Smooth muscle cell of the brain vasculature (primary cell): ENCODE measurements around the gene CD200R1.

Experiments
- DNase-seq: peaks from one replicate; pipeline ENCODE4 v3.0.0-alpha.2; 2012; ENCODE audit warnings: low read depth, low spot score

Gene CD200R1

GRCh38 chr3:112888381-112889085, 86.4 kb downstream of the CD200R1 start:
- DNase-seq = no peak

DNA sequence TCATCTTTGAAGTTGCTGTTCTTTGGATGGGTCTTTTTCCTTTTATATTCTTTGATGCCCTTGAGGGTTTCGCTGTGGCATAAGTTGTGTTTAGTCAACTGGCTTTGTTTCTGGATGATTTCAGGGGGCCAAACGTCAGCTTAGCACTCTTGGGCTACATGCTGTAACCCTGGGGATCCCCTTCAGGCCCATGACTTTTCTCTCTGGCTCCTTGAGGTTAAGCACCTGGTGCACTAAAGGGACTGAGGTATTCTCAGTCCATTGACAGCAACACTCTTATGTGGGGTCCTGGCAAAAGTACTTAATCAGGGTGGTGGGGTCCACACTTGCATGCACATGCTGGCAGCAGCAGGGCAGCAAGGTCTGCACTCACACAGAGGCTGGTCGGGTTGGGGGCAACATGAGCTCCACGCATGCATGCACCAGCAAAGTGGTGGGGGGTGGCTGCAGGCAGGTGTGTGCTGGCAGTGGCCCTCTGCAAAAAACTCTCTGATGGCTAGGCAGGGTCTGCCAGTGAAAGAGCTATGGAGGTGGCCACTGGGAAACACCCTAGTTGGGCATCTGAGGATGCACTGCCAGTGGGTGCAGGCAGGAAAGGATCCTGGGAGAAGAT, 90.1 kb downstream of the CD200R1 start:
- no peak for DNase-seq

GRCh38 chr3:112881891-112882290, 93.0 kb downstream of the CD200R1 start:
- DNase-seq = no peak

DNA sequence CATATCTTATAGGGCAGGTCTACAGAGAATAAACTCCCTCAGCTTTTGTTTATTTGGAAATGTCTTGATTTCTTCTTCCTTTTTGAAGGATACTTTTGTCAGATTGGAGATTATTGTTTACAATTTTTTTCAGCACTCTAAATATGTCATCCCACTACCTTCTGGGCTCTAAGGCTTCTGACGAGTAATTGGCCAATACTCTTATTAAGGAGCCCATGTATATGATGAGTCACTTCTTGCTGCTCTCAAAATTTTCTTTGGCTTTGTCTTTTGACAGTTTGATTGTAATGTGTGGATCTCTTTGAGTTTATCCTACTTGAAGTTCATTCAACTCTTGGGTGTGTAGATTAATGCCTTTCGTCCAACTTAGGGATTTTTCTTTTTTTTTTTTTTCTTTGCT, 99.3 kb downstream of the CD200R1 start:
- DNase-seq = no peak

DNA sequence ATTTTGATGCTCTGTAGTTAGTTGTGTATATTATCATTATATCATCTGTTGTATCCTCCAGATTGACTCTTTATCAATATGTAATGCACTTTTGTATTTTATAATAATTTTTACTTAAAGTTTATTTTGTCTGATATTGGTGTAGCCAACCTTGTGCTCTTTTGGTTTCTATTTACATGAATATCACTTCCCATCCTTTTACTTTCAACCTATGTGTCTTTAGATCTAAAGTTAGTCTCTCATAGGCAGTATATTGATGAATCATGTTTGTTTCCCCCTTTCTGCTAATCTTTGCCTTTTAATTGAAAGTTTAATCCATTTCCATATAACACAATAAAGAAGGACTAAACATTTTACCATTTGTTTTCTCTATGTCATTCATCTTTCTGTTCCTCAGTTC, 100.2 kb downstream of the CD200R1 start:
- DNase-seq = no peak

DNA sequence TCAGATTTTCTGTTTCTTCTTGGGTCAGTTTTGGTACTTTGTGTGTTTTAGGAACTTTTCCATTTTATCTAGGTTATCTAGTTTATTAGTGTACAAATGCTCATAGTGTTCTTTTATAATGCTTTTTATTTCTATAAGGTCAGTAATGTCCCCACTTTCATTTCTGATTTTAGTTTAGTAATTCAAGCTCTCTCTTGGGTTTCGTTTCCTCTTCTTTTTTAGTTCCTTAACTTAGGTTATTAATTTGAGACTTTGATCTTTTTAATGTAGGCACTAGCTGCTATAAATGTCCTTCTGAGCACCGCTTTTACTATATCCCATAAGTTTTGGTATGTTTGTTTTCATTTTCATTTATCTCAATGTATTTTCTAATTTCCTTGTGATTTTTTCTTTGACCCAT, 101.3 kb downstream of the CD200R1 start:
- no peak for DNase-seq

GRCh38 chr3:112871735-112872134, 103.2 kb downstream of the CD200R1 start:
- DNase-seq = no peak
